ENCODE data around the gene TOMM34. TPM values are rescaled to one million over a fixed set of nuclear protein-coding genes. Genes with fewer than 3 reads are reported as not detected.

The TOMM34 gene
- total RNA-seq, 1 experiment from 2014 or later = 37.5 TPM

DNA sequence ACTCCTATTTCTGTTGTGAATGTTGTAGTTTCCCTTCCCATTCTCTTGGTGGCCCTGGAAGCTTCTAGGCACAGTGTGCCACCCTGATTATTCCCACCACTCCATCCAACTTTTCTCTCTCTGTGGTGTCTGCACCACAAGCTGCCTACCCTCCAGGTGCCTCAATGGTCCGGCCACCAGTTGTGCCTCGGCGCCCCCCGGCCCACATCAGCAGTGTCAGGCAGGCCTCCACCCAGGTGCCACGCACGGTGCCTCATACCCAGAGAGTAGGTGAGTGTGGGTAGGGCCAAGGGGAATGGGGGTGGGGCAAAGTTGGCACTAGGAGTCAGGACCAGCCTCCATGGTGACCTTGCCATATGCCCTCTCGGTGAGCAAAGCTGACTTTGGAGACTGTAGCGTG is 27.3 kb downstream of the TOMM34 start:
- no peaks in the 10 kb centered on the region for H4K20me1 ChIP-seq (ENCODE audit: control insufficient read depth, insufficient read depth, insufficient read length)
- H4K8ac ChIP-seq (replicated peaks; ENCODE audit: insufficient read length, low read depth, low read length) = no peak overlapping the region
- H2BK120ac ChIP-seq (ENCODE audit: low read depth, low read length, poor library complexity, severe bottlenecking) = no peak overlapping the region
- H3K27ac Mint-ChIP-seq = no peak overlapping the region; a peak in 1 of 7 replicates
- H3K23me2 ChIP-seq (ENCODE audit: insufficient read length, low read depth, low read length, poor library complexity, severe bottlenecking) = no peaks in the 10 kb centered on the region
- H3K27me3 Mint-ChIP-seq (ENCODE audit: low read depth) = no peaks in the 10 kb centered on the region
- no peaks in the 10 kb centered on the region for H3K9me3 ChIP-seq (ENCODE audit: control insufficient read depth, low read depth, low read length)
- no peak overlapping the region for H3K56ac ChIP-seq (ENCODE audit: insufficient read length, low read depth, low read length)
- TF ChIP-seq, protein P1, sequence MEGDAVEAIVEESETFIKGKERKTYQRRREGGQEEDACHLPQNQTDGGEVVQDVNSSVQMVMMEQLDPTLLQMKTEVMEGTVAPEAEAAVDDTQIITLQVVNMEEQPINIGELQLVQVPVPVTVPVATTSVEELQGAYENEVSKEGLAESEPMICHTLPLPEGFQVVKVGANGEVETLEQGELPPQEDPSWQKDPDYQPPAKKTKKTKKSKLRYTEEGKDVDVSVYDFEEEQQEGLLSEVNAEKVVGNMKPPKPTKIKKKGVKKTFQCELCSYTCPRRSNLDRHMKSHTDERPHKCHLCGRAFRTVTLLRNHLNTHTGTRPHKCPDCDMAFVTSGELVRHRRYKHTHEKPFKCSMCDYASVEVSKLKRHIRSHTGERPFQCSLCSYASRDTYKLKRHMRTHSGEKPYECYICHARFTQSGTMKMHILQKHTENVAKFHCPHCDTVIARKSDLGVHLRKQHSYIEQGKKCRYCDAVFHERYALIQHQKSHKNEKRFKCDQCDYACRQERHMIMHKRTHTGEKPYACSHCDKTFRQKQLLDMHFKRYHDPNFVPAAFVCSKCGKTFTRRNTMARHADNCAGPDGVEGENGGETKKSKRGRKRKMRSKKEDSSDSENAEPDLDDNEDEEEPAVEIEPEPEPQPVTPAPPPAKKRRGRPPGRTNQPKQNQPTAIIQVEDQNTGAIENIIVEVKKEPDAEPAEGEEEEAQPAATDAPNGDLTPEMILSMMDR (conservative IDR thresholded peaks at IDR 0.05) = no peak
- no peak for DNase-seq
- no CpG with 5 or more reads among the region's 8 CpGs for whole genome bisulfite sequencing (ENCODE audit: extremely low coverage, insufficient read length, low lambda C conversion rate)
- no peak overlapping the region for H2BK15ac ChIP-seq (ENCODE audit: low read depth, low read length)
- no peak overlapping the region for H3K9ac ChIP-seq (ENCODE audit: extremely low read depth, insufficient read length, low read length)
- no peaks in the 10 kb centered on the region for H3K79me2 ChIP-seq (ENCODE audit: insufficient read depth, low read length)
- no peak overlapping the region for H2AFZ ChIP-seq (ENCODE audit: low read length)
- no peak overlapping the region for H2BK20ac ChIP-seq (ENCODE audit: low read depth, low read length, poor library complexity, severe bottlenecking)
- no peaks in the 10 kb centered on the region for H3K9me3 Mint-ChIP-seq
- H3T11ph ChIP-seq (ENCODE audit: low read length) = no peak overlapping the region
- H3K23ac ChIP-seq (ENCODE audit: insufficient read length, low read depth, low read length) = no peak overlapping the region
- H4K5ac ChIP-seq (ENCODE audit: insufficient read length, low read depth, low read length) = no peak overlapping the region
- H3K27ac ChIP-seq (ENCODE audit: insufficient read length, low read depth, low read length) = no peak overlapping the region
- H4K91ac ChIP-seq (ENCODE audit: insufficient read length, low read depth, low read length) = no peak overlapping the region
- H3K4ac ChIP-seq (ENCODE audit: low read depth, low read length) = no peak overlapping the region
- H3K4me1 ChIP-seq (ENCODE audit: insufficient read depth, low read length) = no peaks in the 10 kb centered on the region; the same call in 1 of the 2 replicates
- no peak overlapping the region for H2BK12ac ChIP-seq (ENCODE audit: insufficient read length, low read depth, low read length)
- H2AK5ac ChIP-seq (ENCODE audit: insufficient read length, low read length) = no peak overlapping the region
- H3K4me2 ChIP-seq (ENCODE audit: insufficient read depth, insufficient read length, low read length) = no peak overlapping the region
- H3K79me1 ChIP-seq (ENCODE audit: insufficient read depth, low read depth, low read length, poor library complexity, severe bottlenecking) = no peaks in the 10 kb centered on the region
- H3K27me3 ChIP-seq (ENCODE audit: insufficient read depth, low read length) = no peaks in the 10 kb centered on the region
- no peak overlapping the region for H3K4me3 Mint-ChIP-seq
- H3K4me1 Mint-ChIP-seq = no peaks in the 10 kb centered on the region
- H3K18ac ChIP-seq (ENCODE audit: insufficient read length, low read depth, low read length) = no peak overlapping the region
- no peak overlapping the region for H3K14ac ChIP-seq (ENCODE audit: insufficient read depth, low read length)
- H3K36me3 Mint-ChIP-seq (ENCODE audit: insufficient read depth in 1 of 3, low read depth in 3 of 3) = peaks cover 21 to 78% (median 56%) of the 10 kb centered on the region in 3 experiments; a peak in 6 of 7 replicates
- H2BK5ac ChIP-seq (ENCODE audit: insufficient read length, low read length) = no peak overlapping the region
